Measurements from ENCODE around the gene EIF4E3.

EIF4E3 gene

GRCh38 chr3:71725271-71725991, at the start of gene EIF4E3:
EIF4E3 (minus strand) TSS chr3:71725402; CDS start chr3:71725367, 35 bp downstream.
- no peak for DNase-seq

DNA sequence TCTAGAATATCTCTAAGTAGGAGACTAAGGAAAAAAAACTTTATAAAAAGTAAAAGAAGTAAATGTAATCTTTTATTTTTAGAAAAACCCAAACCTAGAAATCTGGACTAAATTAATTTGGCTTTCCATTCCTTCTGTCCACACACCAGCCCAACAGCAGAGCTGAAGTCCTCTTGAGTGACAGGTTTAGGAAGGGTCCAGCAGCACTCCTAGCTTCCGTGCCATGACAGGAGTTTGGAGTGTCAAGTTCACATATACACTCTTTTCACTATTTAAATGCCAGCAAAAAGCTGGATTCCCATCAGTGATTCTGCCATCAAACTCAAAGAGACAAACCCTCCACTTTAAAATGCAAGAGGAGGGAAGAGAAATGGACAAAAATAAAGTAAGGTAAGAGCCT, 46.7 kb upstream of the EIF4E3 start:
- DNase-seq, result no peak

- no peak for DNase-seq
Measured at GRCh38 chr3:71771126-71771525, 45.9 kb upstream of the EIF4E3 start.

DNA sequence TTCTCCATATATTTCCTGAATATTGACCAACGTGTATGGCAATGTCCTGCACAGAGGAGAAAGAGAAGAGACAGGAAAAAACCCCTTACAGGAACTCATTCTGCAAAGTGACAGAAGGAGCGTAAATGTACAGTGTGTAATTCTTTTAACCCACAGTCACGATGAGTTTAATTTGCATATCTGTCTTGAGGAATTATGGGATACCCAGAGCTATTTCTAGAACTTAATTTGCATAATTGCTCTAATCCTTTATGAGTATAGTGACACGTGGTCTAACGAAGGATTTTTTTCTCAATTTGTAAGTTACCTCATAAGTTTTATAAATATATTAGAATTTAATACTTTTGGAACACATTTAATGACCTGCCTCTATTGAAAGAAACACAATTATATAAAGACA, 38.2 kb upstream of the EIF4E3 start:
- DNase-seq, result no peak

DNA sequence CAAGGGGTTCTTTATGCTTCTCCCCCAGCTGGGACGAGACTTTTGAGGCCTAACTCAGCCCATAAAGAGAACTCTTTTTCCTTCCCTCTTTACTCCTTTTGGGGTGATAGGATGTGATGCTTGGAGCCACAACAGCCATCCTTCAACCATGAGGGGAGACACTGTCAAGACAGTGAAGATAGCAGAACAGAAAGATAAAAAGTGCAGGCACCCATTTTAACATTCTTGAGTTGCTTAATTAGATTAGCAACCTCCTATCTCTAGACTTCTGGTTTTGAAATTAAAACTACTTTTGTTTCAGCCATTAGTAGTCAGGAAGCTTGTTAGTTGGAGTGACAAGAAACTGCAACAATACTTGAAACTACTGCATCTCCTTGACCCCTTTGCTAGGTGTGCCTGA, 34.9 kb upstream of the EIF4E3 start:
- no peak for DNase-seq

GRCh38 chr3:71759401-71759800, 34.2 kb upstream of the EIF4E3 start:
- DNase-seq, result no peak

DNA sequence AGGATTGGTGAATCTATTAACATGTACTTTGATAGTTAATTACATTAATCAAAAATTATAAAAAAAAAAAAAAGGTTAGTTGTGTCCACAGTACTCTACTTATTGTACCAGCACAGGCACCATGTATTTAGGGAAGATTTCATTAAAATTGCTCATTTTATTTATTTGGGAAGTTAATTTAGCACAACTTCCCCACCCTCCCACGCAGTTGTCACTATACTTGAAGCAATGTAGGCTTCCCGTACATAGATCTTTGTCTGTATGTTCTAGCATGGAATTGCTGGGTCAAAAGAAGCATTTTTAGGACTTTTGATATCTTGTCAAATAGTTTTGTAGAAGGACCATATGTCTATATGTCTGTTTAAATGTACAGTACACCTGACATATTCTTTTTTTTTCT, 32.9 kb upstream of the EIF4E3 start:
- DNase-seq, result no peak

DNA sequence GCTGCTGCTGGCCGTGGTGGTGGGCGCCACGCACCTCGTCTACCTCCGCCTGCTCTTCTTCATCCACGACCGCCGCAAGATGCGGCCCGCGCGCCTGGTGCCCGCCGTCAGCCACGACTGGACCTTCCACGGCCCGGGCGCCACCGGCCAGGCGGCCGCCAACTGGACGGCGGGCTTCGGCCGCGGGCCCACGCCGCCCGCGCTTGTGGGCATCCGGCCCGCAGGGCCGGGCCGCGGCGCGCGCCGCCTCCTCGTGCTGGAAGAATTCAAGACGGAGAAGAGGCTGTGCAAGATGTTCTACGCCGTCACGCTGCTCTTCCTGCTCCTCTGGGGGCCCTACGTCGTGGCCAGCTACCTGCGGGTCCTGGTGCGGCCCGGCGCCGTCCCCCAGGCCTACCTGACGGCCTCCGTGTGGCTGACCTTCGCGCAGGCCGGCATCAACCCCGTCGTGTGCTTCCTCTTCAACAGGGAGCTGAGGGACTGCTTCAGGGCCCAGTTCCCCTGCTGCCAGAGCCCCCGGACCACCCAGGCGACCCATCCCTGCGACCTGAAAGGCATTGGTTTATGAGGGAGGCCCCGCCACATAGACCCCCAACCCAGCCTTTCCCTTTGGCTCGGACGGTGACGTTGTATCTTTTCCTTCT, 29.5 kb upstream of the EIF4E3 start:
- DNase-seq, result no peak

- DNase-seq, result no peak
Measured at GRCh38 chr3:71753701-71754609, 28.8 kb upstream of the EIF4E3 start, which contains the start of gene GPR27. GPR27 (plus strand) TSS chr3:71753855; CDS start chr3:71754050, 195 bp downstream.

DNA sequence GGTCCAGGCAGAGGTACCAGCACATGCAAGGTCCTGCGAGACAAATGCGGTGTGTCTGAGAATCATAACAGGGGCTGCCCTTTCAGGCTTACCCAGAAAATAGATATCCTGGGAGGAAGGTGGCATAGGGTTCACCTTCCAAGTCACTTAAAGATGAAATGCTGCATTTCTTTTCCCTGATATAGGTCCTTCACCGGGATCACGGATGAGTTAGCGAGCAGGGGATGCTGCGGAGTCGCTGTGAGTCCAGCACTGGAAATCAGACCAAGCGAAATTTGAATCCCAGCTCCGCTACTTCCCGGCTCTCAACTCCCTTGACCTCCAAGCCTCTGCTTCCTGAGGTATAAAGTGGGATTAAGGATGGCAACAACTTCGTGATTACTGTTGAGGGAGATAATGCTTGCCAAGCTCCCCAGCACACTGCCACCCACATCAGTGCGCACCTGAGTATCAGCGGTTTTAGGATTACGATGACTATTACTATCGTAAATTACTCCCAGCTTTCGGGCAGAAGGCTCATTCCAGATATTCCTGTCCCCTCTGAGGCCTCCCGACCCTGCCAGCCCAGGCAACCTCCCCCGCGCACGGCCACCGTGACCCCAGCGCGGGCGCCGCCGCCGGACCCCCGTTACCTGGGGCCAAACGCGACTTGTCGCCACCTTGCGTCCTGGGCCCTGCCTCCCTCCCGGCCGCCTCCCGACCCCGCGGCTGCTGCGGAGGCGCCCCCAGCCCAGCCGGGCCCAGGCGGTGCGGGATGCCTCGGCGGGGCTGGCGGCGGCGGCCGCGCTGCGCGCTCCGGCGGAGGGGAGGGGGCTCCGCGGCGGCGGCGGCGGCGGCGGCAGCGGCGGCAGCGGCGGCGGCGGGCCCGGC, 27.9 kb upstream of the EIF4E3 start:
- no peak for DNase-seq

DNA sequence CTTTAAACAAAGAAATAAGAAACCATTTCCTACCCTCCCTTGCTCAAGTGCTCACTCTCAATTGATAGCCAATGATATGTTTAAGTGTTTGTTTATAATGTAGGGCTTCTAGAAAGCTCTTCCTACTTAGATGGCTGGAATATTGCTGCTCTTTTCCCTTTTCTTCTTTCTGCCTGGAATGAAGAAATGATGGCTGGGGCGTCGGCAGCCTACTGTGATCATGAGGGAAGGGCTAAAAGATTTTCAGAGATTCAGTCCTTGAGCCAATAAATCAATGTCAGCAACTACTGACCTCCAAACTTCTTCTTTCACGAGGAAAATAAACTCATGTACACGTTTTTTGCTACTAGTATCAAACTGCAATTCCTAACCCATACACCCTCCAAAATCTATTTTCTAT, 26.4 kb upstream of the EIF4E3 start:
- DNase-seq, result no peak

DNA sequence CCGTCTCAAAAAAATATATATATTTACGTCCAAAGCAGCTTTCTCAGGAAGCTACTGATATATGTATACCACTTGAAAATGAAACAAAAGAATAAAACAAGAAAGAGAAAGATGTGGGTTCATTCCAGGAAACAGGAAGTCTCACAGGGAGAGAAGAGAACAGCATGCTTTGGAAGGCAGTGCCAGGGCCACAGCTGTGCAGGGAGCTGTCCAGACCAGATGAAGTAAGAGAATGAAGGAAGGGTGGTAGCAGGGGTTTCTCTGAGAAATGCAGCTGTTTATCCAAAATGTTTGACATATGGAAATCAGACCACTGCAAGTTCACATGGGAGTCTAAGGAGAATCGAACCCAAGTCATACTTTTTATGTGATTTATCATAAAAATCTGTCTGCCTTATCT, 19.5 kb upstream of the EIF4E3 start:
- no peak for DNase-seq

GRCh38 chr3:71742621-71743020, 17.4 kb upstream of the EIF4E3 start:
- DNase-seq, result no peak

DNA sequence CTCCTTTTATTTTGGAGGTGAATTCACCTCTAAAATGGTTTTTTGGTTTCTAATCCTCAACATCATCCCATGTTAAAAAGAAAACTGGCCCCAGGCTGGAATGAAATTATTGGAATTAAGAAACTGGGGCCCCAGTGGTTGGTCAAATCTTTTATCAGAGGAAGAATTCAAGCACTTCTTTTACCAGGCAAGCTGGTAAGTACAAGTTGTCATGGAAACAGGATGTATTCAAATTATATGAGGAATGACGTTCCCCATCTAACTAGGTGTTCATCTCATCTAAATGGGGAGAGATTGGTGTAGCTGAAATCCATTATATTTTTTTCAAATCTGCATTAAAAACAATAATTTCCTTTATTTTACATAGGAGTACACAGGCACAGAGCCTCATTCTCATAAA, 9.7 kb upstream of the EIF4E3 start:
- no peak for DNase-seq

GRCh38 chr3:71733319-71733718, 8.1 kb upstream of the EIF4E3 start:
- no peak for DNase-seq

DNA sequence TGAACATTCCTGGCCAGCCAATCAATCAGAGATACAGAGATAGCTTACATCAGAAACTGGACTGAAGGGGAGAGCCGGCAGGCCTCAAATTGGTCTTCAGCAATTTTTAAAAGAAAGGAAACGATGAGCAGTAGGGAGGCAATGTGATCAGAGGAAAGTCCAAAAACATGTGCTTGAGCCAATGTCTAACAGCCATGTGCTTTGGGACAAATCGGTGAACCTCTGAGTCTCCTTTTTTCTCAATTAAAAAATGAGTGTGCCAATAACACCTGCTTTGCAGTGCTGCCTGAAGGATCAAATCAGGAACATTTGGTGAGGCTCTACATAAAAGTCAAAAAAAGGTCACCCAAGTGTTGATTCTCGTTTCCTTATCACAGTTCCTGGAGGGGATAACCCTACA, 7.4 kb upstream of the EIF4E3 start:
- DNase-seq, result no peak

DNA sequence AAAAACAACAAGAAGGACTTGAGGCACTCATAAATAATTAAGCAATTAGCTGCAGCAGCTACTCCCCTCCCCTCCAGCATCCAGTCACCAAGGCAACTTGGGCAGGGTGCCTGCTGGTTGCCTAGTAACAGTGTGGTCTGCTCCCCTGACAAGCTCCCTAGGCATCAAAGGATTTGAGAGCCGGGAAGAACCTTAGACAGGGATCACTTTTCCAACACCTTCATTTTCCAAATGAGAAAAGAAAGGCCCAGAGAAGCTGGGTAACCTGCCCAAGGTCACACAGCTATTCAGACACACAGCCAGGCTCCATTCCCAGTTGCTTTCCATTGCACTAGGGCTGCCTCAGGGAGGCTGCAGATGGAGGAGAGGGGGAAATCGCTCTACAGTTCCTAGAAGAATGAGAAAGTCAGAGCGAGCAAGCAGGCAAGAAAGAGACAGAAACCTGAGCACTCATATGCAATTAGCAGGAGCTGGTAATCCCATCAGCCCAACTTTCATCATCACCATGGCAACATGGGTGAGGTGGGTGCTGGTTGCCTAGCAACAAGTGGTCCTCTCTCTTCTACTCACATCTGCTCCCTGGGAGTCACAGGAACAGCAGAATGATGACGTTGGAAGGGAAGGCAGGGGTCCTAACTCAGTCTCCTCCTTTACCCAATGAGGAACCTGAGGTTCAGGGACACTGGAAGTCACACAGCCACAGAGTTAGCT, 3.6 kb upstream of the EIF4E3 start:
- peak; percentile 75 for DNase-seq

- DNase-seq, result no peak
Measured at GRCh38 chr3:71726146-71726545, 944 bp upstream of the EIF4E3 start.

GRCh38 chr3:71724584-71725270, 475 bp downstream of the EIF4E3 start:
- peak; percentile 45 for DNase-seq

DNA sequence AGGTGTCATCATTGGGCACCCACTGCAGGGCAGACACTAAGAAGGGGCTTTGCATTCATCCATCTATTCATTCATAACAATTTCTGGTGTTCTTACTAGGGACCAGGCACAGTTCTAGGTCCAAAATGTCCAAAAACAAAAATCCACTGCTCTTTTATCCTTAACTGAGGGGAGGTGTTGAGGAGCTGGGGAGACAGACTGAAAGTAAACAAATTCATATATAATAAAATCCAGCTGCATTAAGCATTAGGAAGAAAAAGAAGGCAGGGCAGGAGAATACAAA, 1.1 kb downstream of the EIF4E3 start:
- DNase-seq, result no peak

DNA sequence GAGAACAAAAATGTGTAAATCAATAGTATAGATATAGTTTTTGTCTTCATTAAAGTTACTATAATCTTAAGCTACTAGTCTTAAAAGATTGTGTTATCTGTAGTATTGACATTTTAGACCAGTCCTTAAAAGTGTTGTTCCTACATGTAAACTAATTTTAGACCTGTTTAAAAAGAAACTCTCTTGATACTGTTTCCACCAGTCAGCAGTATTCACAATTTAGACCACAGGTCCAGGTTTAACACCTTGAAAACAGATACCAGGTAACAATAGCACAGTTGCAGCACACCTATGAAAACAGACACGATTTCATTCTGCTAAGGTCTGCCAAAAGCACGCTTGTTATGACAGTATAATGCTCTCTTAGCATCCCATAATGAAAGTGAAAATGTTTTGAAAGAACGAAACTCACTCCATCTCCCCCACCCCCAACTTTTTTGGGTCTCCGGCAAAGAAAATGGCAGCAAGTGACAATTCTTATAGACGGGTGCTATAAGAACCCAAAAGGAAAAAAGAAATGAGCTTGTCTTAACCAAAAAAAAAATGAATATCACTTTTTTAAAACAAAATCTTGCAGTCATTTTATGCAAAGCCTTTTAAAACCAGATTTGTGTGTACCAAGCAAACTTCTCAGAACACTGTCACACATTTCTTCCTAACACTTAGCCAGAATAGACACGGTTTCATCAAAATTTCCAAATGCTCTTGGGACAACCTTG, 1.6 kb downstream of the EIF4E3 start:
- no peak for DNase-seq

Data from NCI-H748 treated with DMSO at 0.1 percent for 48 hours (cell line).